Neural crest cell (in vitro differentiated cells): ENCODE measurements around the gene CADM4. TPM values are rescaled to one million over a fixed set of nuclear protein-coding genes. Genes with fewer than 3 reads are reported as not detected.

Experiments
- DNase-seq: peaks from one replicate; pipeline ENCODE4 v3.0.0; 2021; ENCODE audit warnings: low read depth, mixed read lengths, low spot score
- H3K27ac Mint-ChIP-seq: one replicate; pipeline ENCODE4 v1.8.0; 2021; ENCODE audit warnings: mild to moderate bottlenecking, mixed read lengths; ENCODE audit not compliant: unreplicated experiment
- H3K27me3 Mint-ChIP-seq: 2 replicates; pipeline ENCODE4 v1.8.0; 2021; ENCODE audit warnings: low read depth, mild to moderate bottlenecking, mixed read lengths
- H3K36me3 Mint-ChIP-seq: 2 replicates; pipeline ENCODE4 v1.8.0; 2021; ENCODE audit warnings: low read depth, mild to moderate bottlenecking, mixed read lengths
- H3K4me1 Mint-ChIP-seq: 2 replicates; pipeline ENCODE4 v1.8.0; 2021; ENCODE audit warnings: mixed read lengths
- H3K4me3 Mint-ChIP-seq: one replicate; pipeline ENCODE4 v1.8.0; 2021; ENCODE audit warnings: mild to moderate bottlenecking, mixed read lengths
- H3K9me3 Mint-ChIP-seq: 2 replicates; pipeline ENCODE4 v1.8.0; 2021; ENCODE audit warnings: mixed read lengths
- total RNA-seq: library from RNA; stranded (reverse); gene quantifications from 2 replicates; pipeline ENCODE4 v1.2.1, GENCODE V29; 2021
- TF ChIP-seq, protein P1 (sequence below): fragments of 200-600 bp; sonication (generic); conservative IDR thresholded peaks from 2 replicates; pipeline ENCODE4 v1.5.0; 2021; ENCODE audit warnings: antibody characterized with exemption, mild to moderate bottlenecking

The CADM4 gene
- total RNA-seq, 1 donor from 2014 or later, result 78.5 TPM

DNA sequence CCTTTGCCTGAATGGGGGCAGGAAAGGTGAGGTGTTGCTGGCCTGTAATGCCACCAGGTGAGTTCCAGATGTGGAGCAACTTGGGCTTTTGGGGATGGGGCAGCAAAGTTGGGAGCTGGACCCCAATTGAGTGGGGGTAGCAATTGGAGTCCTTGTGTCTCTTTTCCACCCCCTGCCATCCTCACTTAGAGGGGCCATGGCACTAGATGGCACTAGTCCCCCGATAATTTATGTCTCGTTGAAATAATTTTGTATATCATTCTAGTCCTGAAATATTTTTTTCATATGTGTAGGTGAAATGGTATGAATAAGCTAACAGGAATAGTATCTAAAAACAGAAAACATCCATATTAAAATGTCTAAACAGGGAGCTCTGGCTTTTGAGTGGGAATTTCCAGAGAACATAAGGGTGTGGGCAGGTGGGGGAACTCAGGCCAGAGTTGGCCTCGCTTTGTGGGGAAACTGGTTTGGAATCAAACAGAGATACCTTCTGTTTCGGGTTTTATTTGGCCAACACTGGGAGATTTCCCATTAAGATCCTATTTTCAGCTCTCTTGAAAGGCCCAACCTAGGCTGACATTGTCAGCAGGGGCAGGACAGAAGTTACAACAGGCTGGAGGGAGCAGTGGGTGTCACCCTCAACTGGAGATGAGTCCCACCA is 39.9 kb downstream of the CADM4 start:
- Mint-ChIP-seq H3K27ac (no peak overlapping the region), H3K27me3 (peaks cover 7% of the 10 kb centered on the region), H3K36me3 (peaks cover 7% of the 10 kb centered on the region), H3K4me3 (no peak overlapping the region), H3K9me3 (no peaks in the 10 kb centered on the region), H3K4me1 (peaks cover 30% of the 10 kb centered on the region)
- TF ChIP-seq, protein P1, sequence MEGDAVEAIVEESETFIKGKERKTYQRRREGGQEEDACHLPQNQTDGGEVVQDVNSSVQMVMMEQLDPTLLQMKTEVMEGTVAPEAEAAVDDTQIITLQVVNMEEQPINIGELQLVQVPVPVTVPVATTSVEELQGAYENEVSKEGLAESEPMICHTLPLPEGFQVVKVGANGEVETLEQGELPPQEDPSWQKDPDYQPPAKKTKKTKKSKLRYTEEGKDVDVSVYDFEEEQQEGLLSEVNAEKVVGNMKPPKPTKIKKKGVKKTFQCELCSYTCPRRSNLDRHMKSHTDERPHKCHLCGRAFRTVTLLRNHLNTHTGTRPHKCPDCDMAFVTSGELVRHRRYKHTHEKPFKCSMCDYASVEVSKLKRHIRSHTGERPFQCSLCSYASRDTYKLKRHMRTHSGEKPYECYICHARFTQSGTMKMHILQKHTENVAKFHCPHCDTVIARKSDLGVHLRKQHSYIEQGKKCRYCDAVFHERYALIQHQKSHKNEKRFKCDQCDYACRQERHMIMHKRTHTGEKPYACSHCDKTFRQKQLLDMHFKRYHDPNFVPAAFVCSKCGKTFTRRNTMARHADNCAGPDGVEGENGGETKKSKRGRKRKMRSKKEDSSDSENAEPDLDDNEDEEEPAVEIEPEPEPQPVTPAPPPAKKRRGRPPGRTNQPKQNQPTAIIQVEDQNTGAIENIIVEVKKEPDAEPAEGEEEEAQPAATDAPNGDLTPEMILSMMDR, result no peak
- no peak for DNase-seq

- peaks cover 34% of the 10 kb centered on the region for H3K4me1 Mint-ChIP-seq
- peaks cover 7% of the 10 kb centered on the region for H3K27me3 Mint-ChIP-seq
- H3K4me3 Mint-ChIP-seq, result peak overlapping the region; percentile 99
- H3K9me3 Mint-ChIP-seq, result no peaks in the 10 kb centered on the region
- peaks cover 4% of the 10 kb centered on the region for H3K36me3 Mint-ChIP-seq
- DNase-seq, result no peak
- H3K27ac Mint-ChIP-seq, result no peak overlapping the region
- TF ChIP-seq, protein P1, result no peak
These were observed 41.0 kb downstream of the CADM4 start for GRCh38 chr19:43598445-43599240.

- no peak for DNase-seq
These were observed 41.8 kb downstream of the CADM4 start for GRCh38 chr19:43597876-43598275.

GRCh38 chr19:43596842-43597461 is 42.7 kb downstream of the CADM4 start:
- Mint-ChIP-seq H3K36me3 (peaks cover 7% of the 10 kb centered on the region), H3K27me3 (peaks cover 7% of the 10 kb centered on the region), H3K4me1 (peaks cover 39% of the 10 kb centered on the region), H3K9me3 (no peaks in the 10 kb centered on the region), H3K4me3 (peak overlapping the region; percentile 99), H3K27ac (peak overlapping the region; percentile 99)
- DNase-seq, result no peak
- TF ChIP-seq, protein P1, result no peak

More at GRCh38 chr19:43597876-43598275, 41.8 kb downstream of the CADM4 start:
- Mint-ChIP-seq H3K4me3 (peak overlapping the region; percentile 99), H3K36me3 (peaks cover 7% of the 10 kb centered on the region), H3K27ac (no peak overlapping the region), H3K27me3 (peaks cover 7% of the 10 kb centered on the region), H3K4me1 (peaks cover 39% of the 10 kb centered on the region), H3K9me3 (no peaks in the 10 kb centered on the region)
- TF ChIP-seq, protein P1, result no peak

DNA sequence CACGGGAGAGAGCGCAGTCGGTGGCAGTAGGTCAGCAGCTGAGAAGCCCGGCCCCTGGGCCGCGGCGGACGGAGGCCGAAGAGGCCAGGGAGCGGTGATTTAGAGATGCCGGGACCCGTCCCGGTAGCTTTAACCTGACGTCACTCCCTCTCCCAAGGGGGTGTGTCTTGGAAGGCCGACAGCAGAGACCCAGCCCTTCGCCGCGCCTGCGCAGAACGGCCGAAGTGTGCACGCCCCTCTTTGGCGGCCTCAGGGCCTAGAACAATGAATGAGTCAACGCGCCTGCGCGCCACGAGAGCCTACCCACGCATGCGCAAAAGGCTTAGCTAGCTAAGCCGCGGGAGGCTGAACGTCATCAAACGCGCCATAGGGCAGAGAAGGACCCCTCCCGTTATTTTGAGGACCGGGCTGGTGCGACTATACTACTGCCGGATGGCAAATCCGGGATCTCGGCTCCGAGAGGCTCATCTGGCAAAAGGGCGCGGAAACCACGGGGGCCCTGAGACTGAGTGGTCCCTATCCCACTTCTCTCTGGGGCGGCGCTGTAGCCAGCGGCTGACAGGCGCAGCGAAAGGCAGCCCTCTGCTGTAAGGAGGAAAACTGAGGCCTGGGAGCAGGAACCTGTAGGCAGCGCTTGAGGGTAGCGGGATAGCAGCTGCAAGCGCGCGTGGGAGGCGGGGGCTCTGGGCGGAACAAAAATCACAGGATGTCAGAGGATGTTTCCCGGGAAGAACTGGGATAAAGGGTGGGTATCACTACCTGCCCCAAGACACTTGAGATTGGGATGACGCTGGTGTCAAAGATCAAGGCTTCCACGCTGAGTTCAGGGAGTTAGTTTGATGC is 43.4 kb downstream of the CADM4 start, which contains the start of the genes IRGQ and ZNF576:
Gene IRGQ (minus strand): TSS at position 136 of the 843 bp plus-strand sequence. CDS start 796 bp downstream, outside the sequence.
Gene ZNF576 (plus strand): TSS at position 597 of the 843 bp plus-strand sequence. CDS start 514 bp downstream, outside the sequence.
- TF ChIP-seq, protein P1, result no peak
- peaks cover 7% of the 10 kb centered on the region for H3K27me3 Mint-ChIP-seq
- peak within 1 kb of the TSS; percentile 99 for H3K4me3 Mint-ChIP-seq
- DNase-seq, result peak; percentile 100
- H3K9me3 Mint-ChIP-seq, result no peaks in the 10 kb centered on the region
- peaks cover 7% of the 10 kb centered on the region for H3K36me3 Mint-ChIP-seq
- peaks cover 39% of the 10 kb centered on the region for H3K4me1 Mint-ChIP-seq
- peak within 1 kb of the TSS; percentile 99 for H3K27ac Mint-ChIP-seq
